GM21529 (cell line): Measurements from ENCODE around the gene RHD.
A peak's percentile ranks its signal among the peaks of the same experiment; 100 is the strongest.
"Not testable (repeated sequence)": the region's sequence is repeated elsewhere in the genome, so short reads cannot be mapped to it uniquely, and the experiment has no call there.

Experiments used
- ATAC-seq: cut with Tn5 transposase; IDR thresholded peaks from one replicate; pipeline ENCODE4 v1.9.1; 2021; ENCODE audit not compliant: unreplicated experiment

The RHD gene

DNA sequence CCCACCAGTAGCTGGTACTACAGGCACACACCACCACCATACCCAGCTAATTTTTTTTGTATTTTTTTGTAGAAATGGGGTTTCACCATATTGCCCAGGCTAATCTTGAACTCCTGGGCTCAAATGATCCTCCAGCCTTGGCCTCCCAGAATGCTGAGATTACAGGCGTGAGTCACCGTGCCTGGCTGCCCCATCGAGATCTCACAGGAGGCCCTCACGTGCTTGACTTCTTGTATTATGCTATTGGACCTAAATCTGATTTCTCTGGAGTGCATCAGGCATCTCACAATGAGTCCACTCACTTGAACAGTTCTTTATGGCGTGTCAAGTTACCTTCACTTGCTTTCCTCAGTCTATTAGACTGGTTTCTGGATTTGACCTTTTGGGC is 15.7 kb upstream of the RHD start:
- ATAC-seq = no peak

DNA sequence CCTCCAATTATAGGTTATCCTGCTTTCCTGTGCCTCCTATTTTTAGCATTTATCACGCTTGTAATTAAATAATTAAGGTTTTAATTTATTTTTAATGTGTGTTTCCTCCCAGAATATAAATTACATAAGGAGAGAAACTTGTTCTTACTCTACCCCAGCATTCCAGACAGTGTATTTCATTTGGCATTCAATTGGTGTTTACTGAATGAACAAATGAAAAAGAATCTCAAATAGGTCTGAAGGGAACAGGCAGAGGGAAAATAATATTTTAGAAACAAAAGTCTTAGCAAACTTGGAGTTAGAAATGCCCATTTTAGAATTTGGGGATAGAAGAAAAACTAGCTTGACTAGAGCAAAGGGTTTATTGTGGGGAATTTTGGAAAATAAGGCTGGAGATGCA is 15.1 kb upstream of the RHD start:
- ATAC-seq = no peak

DNA sequence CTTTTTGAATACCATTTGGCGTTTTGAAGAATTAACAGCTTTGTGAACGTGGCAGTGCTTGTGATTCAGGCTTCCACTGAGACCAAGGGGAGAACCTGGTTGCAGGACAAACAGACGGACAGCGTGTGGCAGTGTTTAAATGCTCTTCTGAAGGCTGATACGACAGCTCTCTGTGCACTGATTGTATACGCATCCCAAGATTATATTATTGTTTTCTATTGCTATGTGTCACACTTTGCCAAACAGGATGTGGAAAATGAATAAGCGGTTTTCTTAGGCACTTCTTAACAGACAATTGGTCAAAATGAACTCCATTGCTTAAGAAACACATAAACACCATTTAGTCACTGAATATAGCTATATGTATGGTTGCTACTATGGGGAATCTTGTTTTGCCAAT is 12.5 kb upstream of the RHD start:
- ATAC-seq = not testable (repeated sequence)

GRCh38 chr1:25260336-25260735 is 12.0 kb upstream of the RHD start:
- ATAC-seq = not testable (repeated sequence)

GRCh38 chr1:25266554-25267287 is 5.6 kb upstream of the RHD start:
- peak; percentile 33 for ATAC-seq

- ATAC-seq = peak; percentile 71
Observed at GRCh38 chr1:25267288-25268142, 4.8 kb upstream of the RHD start.

DNA sequence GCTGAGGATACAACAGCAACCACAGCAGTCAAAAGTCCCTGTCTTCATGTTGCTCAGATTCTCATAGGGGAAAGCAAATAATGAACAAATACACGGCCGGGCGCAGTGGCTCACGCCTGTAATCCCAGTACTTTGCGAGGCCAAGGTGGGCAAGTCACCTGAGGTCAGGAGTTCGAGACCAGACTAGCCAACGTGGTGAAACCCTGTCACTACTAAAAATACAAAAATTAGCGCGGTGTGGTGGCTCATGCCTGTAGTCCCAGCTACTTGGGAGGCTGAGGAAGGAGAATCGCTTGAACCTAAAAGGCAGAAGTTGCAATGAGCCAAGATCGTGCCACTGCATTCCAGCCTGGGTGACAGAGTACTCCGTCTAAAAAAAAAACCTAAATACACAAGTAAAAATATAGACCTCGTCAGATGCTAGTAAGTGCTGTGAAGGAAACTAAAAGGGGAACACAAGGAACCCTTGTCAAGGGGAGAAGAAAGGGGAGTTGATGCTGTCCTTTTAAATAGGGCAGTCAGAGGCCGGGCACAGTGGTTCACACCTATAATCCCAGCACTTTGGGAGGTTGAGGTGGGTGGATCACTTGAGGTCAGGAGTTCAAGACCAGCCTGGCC is 4.1 kb upstream of the RHD start:
- ATAC-seq = not testable (repeated sequence)

GRCh38 chr1:25275648-25276047 is 3.3 kb downstream of the RHD start:
- ATAC-seq = not testable (repeated sequence)

- ATAC-seq = not testable (repeated sequence)
Observed at GRCh38 chr1:25277295-25277694, 5.0 kb downstream of the RHD start.

DNA sequence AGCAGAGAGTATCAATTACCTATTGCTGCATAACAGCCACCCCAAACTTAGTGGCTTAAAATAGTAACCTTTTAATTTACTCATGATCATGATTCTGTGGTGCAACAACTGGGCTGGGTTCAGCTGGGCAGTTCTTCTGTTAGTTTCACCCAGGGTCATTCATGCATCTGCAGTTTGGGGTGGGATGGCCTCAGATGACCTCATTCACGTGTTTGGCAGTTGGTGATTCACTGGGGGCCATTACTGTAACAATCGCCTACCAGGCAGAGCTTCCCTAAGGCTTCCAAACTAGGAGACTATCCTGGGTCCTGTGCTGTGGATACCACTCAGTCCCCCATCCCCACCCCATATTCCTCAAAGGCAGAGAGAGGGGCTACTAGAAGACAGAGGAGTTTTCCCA is 6.0 kb downstream of the RHD start:
- ATAC-seq = not testable (repeated sequence)

GRCh38 chr1:25278790-25279189 is 6.5 kb downstream of the RHD start:
- not testable (repeated sequence) for ATAC-seq

DNA sequence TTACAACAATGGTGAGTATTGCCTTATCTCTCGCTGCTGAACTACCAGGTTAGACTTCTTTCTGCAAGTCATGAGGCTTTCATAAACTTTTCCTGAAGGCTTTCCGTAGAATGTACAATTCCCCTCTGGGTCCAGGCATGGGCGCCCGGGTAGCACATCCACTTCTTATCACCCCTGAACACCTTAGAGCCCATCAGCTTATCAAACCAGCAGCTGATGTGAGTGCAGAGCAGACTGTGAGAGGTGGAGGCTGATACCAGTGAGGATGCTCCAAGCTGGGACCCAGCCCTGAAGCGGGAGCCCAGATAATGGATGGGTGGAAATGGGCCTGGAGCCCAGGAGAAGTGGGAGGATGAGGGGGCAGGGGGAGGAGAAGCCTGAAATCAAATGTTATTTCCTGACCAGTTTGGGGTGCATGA is 7.4 kb downstream of the RHD start:
- not testable (repeated sequence) for ATAC-seq

DNA sequence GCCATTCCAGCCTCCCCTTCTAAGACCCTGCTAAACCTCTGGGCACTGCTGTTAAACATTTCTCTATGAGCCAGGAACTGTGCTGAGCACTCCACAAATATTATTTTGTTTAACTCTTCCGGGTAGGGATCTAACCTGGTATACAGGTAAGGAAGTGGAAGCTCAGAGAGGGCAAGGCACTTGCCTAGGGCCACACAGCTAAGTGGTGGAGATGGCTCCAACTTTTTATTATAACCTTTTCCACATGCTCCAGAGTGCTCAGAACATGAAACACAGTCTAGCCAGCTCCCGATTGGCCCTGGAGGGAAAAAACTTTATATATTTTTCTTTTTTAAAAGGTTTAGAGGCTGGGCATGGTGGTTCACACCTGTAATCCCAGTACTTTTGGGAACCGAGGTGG is 13.6 kb downstream of the RHD start:
- not testable (repeated sequence) for ATAC-seq

- ATAC-seq = not testable (repeated sequence)
Observed at GRCh38 chr1:25287164-25287563, 14.9 kb downstream of the RHD start.

GRCh38 chr1:25288573-25289101 is 16.3 kb downstream of the RHD start:
- not testable (repeated sequence) for ATAC-seq

GRCh38 chr1:25290043-25290442 is 17.7 kb downstream of the RHD start:
- ATAC-seq = not testable (repeated sequence)

DNA sequence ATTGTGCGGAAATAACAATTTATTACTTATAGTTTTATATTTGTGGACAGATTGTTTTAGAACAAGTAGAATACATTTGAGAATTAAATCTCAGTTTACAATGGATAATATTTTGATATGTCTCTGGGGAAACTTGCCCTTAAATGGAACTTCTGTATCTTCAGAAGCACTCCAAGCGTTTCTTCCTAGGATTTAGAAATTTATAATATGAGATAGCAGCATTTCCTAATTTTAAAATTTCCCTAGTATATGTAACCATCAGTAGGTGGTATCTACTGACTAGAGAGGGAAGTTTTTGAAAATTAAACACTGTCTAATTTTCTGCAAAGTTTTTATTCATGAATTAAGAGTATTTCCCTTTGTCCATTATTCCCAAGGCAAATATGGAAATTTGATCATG is 21.1 kb downstream of the RHD start:
- not testable (repeated sequence) for ATAC-seq

DNA sequence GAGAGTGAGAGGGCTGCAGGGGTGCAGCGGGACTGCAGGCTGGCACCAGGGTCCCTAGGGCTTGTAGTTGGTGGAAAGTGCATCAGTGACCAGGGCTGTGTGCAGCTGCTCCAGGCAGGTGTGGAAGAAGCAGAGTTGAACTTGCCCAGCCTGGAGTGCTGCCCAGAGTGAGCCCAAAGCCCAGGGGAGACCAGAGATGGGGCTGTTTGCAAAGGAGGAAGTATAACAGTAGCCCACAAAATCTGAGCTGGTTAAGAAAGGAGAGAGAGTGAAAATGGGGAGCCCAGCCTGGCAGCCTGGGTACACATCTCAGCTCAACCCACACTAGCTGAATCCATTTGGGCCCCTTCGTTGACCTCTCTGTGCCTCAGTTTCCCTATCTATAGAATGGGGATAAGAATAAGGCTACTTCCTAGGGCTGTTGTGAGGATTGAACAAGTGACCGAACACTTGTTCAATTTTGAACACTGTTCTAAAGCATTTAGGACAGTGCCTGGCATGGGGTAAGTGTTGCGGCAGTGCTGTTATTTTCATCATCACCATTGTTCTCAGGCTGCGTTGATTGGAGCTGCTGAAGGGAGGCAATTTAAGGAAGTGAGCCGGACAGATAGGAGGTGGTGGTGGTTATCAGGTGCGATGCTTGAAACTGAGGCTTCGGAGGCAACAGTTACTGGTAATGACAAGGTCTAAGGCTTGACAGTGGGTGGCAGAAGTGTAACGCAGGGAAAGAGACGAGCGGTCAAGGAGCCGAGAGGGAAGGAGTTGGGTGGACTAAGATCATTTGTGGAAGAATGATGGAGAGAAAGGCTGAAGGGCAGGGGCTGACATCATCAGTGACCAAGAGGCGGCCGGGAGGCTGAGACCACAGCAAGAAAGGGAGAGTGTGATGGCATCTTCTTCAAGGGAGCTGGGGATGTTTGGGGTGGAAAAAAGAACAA is 22.8 kb downstream of the RHD start:
- ATAC-seq = not testable (repeated sequence)

GRCh38 chr1:25296501-25296900 is 24.2 kb downstream of the RHD start:
- ATAC-seq = not testable (repeated sequence)

DNA sequence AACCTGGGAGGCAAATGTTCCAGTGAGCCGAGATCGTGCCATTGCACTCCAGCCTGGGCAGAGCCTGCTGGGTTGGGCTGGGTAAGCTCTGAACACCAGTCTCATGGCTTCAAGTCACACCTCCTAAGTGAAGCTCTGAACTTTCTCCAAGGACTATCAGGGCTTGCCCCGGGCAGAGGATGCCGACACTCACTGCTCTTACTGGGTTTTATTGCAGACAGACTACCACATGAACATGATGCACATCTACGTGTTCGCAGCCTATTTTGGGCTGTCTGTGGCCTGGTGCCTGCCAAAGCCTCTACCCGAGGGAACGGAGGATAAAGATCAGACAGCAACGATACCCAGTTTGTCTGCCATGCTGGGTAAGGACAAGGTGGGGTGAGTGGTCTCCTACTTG is 28.4 kb downstream of the RHD start:
- ATAC-seq = not testable (repeated sequence)
